Keratinocyte (primary cell): ENCODE data around the gene PRKAG2. TPM values are rescaled to one million over a fixed set of nuclear protein-coding genes. Genes with fewer than 3 reads are reported as not detected.

Experiments
- DNase-seq: peaks from one replicate; pipeline ENCODE4 v3.0.0-alpha.2; 2011; ENCODE audit warnings: low read depth, missing footprints, low spot score
- FAIRE-seq: peaks from 2 replicates; lab custom pipeline; 2011; peaks lifted over from hg19 to GRCh38; lab: Jason Lieb, UNC
- H2AFZ ChIP-seq: 2 replicates; pipeline ENCODE4 v1.6.0; 2012; ENCODE audit warnings: low read length, control low read depth, inconsistent platforms; ENCODE audit not compliant: control insufficient read depth
- H3K27ac ChIP-seq: 2 replicates; pipeline ENCODE4 v1.5.1; 2011; ENCODE audit warnings: low read length; ENCODE audit not compliant: control insufficient read depth, insufficient read depth
- H3K27me3 ChIP-seq: 3 replicates; pipeline ENCODE4 v1.6.0; 2011; ENCODE audit warnings: low read length; ENCODE audit not compliant: control insufficient read depth, insufficient read depth; ENCODE audit errors: extremely low read depth
- H3K36me3 ChIP-seq, 2 experiments: 2 replicates in 1 of 2; 3 replicates in 1 of 2; pipeline ENCODE4 v1.5.1; 2011; ENCODE audit warnings: low read length in 2 of 2, mild to moderate bottlenecking in 1 of 2; ENCODE audit not compliant: control insufficient read depth in 2 of 2, insufficient read depth in 2 of 2; ENCODE audit errors: extremely low read depth in 1 of 2
- H3K4me1 ChIP-seq: 3 replicates; pipeline ENCODE4 v1.5.1; 2011; ENCODE audit warnings: low read length; ENCODE audit not compliant: control insufficient read depth, insufficient read depth; ENCODE audit errors: extremely low read depth
- H3K4me2 ChIP-seq: 3 replicates; pipeline ENCODE4 v1.6.0; 2011; ENCODE audit warnings: low read depth, low read length; ENCODE audit not compliant: control insufficient read depth, insufficient read depth; ENCODE audit errors: extremely low read depth
- H3K4me3 ChIP-seq, 3 experiments: fragments of 200-600 bp in 1 of 3; sonication (generic) in 1 of 3; 2 replicates in 2 of 3; 3 replicates in 1 of 3; pipeline ENCODE4 v1.5.1; 2011 to 2016; ENCODE audit warnings: low read length in 3 of 3, mild to moderate bottlenecking in 3 of 3, control low read depth in 2 of 3, inconsistent platforms in 1 of 3, low read depth in 1 of 3, mixed read lengths in 1 of 3, mixed run types in 1 of 3, moderate library complexity in 1 of 3; ENCODE audit not compliant: control insufficient read depth in 2 of 3, insufficient read depth in 2 of 3; ENCODE audit errors: extremely low read depth in 1 of 3
- H3K79me2 ChIP-seq: 2 replicates; pipeline ENCODE4 v1.6.0; 2012; ENCODE audit warnings: low read length; ENCODE audit not compliant: control insufficient read depth, insufficient read depth
- H3K9ac ChIP-seq: 3 replicates; pipeline ENCODE4 v1.6.0; 2011; ENCODE audit warnings: low read length; ENCODE audit not compliant: control insufficient read depth, insufficient read depth; ENCODE audit errors: extremely low read depth
- H3K9me1 ChIP-seq: 3 replicates; pipeline ENCODE4 v1.6.0; 2011; ENCODE audit warnings: low read length; ENCODE audit not compliant: control insufficient read depth, insufficient read depth; ENCODE audit errors: extremely low read depth
- H3K9me3 ChIP-seq: 2 replicates; pipeline ENCODE4 v1.5.1; 2012; ENCODE audit warnings: low read depth, low read length; ENCODE audit not compliant: control insufficient read depth
- H4K20me1 ChIP-seq: 3 replicates; pipeline ENCODE4 v1.6.0; 2011; ENCODE audit warnings: low read length; ENCODE audit not compliant: control insufficient read depth, insufficient read depth; ENCODE audit errors: extremely low read depth
- EZH2 ChIP-seq: IDR thresholded peaks from one replicate; pipeline ENCODE4 v1.6.1; 2012; ENCODE audit warnings: inconsistent platforms, mild to moderate bottlenecking, low read length, moderate library complexity
- dilution Hi-C: fragments of 300-500 bp; cut with MboI; formaldehyde crosslinking; loops from one replicate; pipeline ENCODE4 v1.7.0; 2020; ENCODE audit warnings: low sequenced_read_pairs; ENCODE audit not compliant: extremely low pct_ligation_motif_present
- polyA plus RNA-seq, 5 experiments: library from polyadenylated mRNA; depleted of rRNA in 3 of 5; stranded (reverse) in 3 of 5; stranded (forward) in 1 of 5; unstranded in 1 of 5; fragments of >200 nt; gene quantifications; 1 replicate in 1 of 5; 2 replicates in 3 of 5; 3 replicates in 1 of 5; pipeline versions ENCODE4 v1.2.1 to v1.2.3, GENCODE V29; 2011 to 2012; ENCODE audit warnings: missing spikeins in 2 of 5, low read depth in 1 of 5, low replicate concordance in 1 of 5
- TF ChIP-seq, protein P1 (sequence below), 3 experiments: IDR thresholded peaks in 1 of 3; conservative IDR thresholded peaks in 1 of 3; optimal IDR thresholded peaks in 1 of 3; 2 replicates in 2 of 3; 3 replicates in 1 of 3; pipeline versions ENCODE3 to v1.5.1; 2011; ENCODE audit warnings: low read length in 3 of 3, mild to moderate bottlenecking in 3 of 3, moderate library complexity in 2 of 3, control low read depth in 1 of 3, inconsistent platforms in 1 of 3; ENCODE audit not compliant: insufficient read depth in 2 of 3; ENCODE audit errors: extremely low read depth in 1 of 3

Gene PRKAG2
- polyA plus RNA-seq, 1 donor (not counting 4 experiments of a cell fraction or from before 2014, with no cell fraction given), result 39.5 TPM

DNA sequence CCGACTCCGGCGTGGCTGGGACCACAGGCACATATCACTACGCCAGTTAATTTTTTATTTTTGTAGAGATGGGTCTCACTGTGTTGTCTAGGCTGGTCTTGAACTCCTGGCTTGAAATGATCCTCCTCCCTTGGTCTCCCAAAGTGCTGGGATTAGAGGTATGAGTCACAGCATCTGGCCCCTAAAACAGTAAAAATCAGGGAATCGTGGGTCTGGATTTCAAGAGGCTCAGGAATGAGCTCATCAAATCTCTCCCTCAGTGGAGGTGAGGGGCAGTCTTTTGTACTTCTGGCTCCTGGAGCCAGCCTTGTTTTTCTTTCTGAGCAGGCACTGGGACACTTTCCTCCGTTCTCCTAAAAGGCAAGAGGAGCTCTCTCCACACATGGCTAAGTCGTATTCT lies 325.1 kb downstream of the PRKAG2 start:
- no peak overlapping the region for H2AFZ ChIP-seq
- dilution Hi-C loops, result no loop called here
- no peak overlapping the region for H3K4me3 ChIP-seq
- H3K4me2 ChIP-seq, result peak overlapping the region; percentile 58
- no peak for TF ChIP-seq EZH2
- TF ChIP-seq, protein P1, sequence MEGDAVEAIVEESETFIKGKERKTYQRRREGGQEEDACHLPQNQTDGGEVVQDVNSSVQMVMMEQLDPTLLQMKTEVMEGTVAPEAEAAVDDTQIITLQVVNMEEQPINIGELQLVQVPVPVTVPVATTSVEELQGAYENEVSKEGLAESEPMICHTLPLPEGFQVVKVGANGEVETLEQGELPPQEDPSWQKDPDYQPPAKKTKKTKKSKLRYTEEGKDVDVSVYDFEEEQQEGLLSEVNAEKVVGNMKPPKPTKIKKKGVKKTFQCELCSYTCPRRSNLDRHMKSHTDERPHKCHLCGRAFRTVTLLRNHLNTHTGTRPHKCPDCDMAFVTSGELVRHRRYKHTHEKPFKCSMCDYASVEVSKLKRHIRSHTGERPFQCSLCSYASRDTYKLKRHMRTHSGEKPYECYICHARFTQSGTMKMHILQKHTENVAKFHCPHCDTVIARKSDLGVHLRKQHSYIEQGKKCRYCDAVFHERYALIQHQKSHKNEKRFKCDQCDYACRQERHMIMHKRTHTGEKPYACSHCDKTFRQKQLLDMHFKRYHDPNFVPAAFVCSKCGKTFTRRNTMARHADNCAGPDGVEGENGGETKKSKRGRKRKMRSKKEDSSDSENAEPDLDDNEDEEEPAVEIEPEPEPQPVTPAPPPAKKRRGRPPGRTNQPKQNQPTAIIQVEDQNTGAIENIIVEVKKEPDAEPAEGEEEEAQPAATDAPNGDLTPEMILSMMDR (optimal IDR thresholded peaks at IDR 0.05 in 1 of 3, IDR thresholded peaks at IDR 0.05 in 1 of 3, conservative IDR thresholded peaks at IDR 0.05 in 1 of 3; ENCODE audit: extremely low read depth in 1 of 3, insufficient read depth in 2 of 3, low read length in 3 of 3), result no peak
- H3K4me1 ChIP-seq, result peaks cover 19% of the 10 kb centered on the region
- H3K9me1 ChIP-seq, result peaks cover 6% of the 10 kb centered on the region
- DNase-seq, result no peak
- no peaks in the 10 kb centered on the region for H4K20me1 ChIP-seq
- no peaks in the 10 kb centered on the region for H3K36me3 ChIP-seq
- no peaks in the 10 kb centered on the region for H3K9me3 ChIP-seq
- no peak overlapping the region for H3K27ac ChIP-seq
- no peak overlapping the region for H3K9ac ChIP-seq
- no peaks in the 10 kb centered on the region for H3K27me3 ChIP-seq
- FAIRE-seq, result no peak
- no peaks in the 10 kb centered on the region for H3K79me2 ChIP-seq

DNA sequence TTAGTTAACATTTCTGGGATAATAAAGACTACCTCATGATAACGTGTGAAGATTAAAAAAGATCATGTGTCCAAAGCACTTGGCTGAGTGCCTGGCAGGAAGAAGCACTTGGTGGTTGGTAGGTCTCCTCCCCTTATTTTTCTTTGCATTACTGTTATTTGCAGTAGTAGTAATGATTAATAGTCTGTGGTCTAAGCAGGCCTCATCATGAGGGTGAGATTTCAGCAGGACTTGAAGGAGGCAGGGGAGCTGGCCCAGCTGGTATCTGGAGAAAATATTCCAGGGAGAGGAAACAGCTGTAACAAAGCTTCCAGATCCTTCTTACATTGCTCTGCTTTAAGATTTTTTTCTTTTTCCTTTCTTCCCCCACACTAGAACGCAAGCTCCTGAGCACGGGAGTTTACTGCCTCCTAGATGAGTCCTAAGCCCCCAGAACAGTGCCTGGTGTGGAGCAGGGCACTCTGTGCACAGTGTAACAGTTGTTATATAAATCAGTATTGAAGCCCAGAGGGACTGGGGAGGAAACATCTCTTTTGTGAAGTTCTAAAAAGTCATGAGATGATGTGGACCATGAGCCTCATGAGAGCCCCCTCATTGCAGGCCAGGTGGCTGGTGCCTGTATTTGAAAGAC lies 326.1 kb downstream of the PRKAG2 start:
- H3K9me1 ChIP-seq, result peaks cover 6% of the 10 kb centered on the region
- DNase-seq (peak; percentile 59), FAIRE-seq (peak; percentile 62)
- H3K79me2 ChIP-seq, result no peaks in the 10 kb centered on the region
- dilution Hi-C loops, result no loop called here
- no peaks in the 10 kb centered on the region for H4K20me1 ChIP-seq
- no peaks in the 10 kb centered on the region for H3K9me3 ChIP-seq
- H3K36me3 ChIP-seq, result no peaks in the 10 kb centered on the region
- H3K4me3 ChIP-seq, result no peak overlapping the region
- TF ChIP-seq, protein P1 (optimal IDR thresholded peaks at IDR 0.05 in 1 of 3, IDR thresholded peaks at IDR 0.05 in 1 of 3, conservative IDR thresholded peaks at IDR 0.05 in 1 of 3; ENCODE audit: extremely low read depth in 1 of 3, insufficient read depth in 2 of 3, low read length in 3 of 3), result no peak
- no peak for TF ChIP-seq EZH2
- peaks cover 19% of the 10 kb centered on the region for H3K4me1 ChIP-seq
- no peak overlapping the region for H3K4me2 ChIP-seq
- no peak overlapping the region for H2AFZ ChIP-seq
- H3K27ac ChIP-seq, result no peak overlapping the region
- no peaks in the 10 kb centered on the region for H3K27me3 ChIP-seq
- H3K9ac ChIP-seq, result no peak overlapping the region
